Stimulated activated CD8-positive, alpha-beta memory T cell treated with anti-CD3 and anti-CD28 coated beads, Interleukin-2, amount 100 ng/mL, for 1 hour (primary cell): ENCODE measurements around the gene STRA8.
A peak's percentile ranks its signal among the peaks of the same experiment; 100 is the strongest.

Source experiments
- DNase-seq, 2 donors: peaks; one replicate each; pipeline ENCODE4 v3.0.0-alpha.2; 2020; ENCODE audit warnings: low read depth in 2 of 2

STRA8 gene

DNA sequence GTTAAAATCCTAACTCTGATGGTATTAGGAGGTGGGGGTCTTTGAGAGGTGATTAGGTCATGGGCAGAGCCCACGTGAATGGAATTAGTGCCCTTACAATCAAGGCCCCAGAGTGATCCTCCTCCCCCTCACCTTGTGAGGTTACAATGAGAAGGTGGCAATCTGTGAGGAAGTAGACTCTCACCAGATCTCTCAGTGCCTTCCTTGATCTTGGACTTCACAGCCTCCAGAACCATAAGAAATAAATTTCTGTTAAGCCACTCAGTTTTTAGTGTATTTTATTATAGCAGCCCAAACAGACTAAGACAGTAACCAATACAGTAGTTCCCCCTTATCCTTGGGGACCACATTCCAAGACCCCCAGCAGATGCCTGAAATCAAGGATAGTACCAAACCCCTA lies 32.0 kb downstream of the STRA8 start:
- no peak for DNase-seq

- DNase-seq, result no peak
These were observed 36.3 kb downstream of the STRA8 start for GRCh38 chr7:135269921-135270320.

GRCh38 chr7:135270577-135271254 lies 37.1 kb downstream of the STRA8 start:
- DNase-seq, result no peak

DNA sequence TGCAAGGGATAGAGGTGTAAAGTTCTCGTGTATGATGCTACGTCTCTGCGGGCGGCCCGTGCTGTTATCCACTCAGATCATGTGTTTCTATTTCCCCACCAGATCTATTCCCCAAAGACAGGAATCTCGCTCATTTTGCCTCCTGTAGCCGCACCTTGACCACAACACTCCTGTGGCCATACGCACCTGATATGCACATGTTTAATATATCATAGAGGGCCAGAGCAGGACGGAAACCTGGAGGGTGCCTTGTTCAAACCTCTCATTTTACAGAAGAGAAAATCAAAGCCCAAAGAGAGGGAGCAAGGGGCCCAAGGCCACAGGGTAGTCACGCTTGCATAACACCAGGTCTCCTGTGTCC lies 37.6 kb downstream of the STRA8 start:
- no peak for DNase-seq

DNA sequence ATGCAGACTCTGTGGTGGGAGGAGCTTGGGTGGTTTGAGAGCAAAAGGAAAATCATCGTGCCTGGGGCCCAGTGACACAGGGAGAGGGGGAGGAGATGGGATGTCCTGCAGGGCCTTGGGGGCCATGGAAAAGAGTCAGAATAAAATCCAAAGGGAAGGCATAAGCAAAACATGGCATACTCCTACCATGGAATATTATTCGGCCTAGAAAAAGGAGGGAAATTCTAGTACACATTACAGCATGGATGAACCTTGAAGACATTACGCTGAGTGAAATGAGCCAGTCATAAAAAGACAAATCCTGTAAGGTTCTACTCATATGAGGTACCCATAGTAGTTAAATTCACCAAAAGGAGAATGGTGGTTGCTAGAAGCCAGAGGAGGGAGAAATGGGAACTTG lies 38.7 kb downstream of the STRA8 start:
- DNase-seq, result no peak

DNA sequence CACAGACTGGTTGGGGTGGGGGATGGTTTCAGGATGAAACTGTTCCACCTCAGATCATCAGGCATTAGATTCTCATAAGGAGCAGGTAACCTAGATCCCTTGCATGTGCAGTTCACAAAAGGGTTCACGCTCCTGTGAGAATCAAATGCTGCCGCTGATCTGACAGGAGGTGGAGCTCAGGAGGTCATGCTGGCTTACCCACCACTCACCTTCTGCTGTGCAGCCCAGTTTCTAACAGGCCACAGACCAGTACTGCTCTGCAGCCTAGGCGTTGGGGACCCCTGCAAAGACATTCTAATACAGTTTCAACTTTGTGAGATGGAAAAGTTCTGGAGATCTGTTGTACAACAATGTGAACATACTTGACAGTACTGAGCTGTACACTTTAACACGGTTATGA lies 39.9 kb downstream of the STRA8 start:
- DNase-seq, result no peak

DNA sequence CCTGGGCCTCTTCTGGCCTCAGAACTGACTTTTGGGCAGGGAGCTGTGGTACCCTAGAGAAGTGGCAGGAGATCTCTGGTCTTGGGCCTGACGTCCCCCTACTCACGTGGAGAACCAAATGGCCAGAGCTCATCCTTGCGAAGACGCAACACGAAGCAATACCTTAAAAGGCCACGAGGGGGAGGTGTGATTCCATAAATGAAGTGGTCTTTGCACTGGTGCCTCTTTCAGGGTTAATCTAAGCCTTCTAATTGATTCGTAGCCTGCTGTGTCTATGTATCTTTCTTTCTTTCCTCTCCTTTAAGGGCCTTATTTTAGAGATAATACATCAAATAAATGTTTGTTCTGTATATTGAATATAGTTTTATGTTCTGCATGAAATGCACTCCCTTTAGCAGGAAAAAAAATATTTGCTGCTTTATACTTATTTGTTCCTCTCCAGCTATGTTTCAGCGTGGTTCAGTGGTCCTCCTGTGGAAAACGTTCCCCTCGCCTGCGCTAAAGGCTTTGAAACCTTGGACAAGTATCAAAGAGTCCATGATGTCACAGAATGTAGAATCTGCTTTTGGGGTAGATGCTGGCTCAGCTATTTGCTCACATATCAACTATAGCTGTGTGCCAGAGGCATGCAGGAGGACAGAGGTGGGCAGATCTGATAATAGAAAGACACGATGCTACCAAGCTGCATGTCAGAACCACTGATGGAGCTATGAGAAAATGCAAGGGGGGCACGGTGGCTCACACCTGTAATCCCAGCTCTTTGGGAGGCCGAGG lies 41.0 kb downstream of the STRA8 start:
- DNase-seq, result peak; percentile 40 to 43

GRCh38 chr7:135275971-135276580 lies 42.4 kb downstream of the STRA8 start:
- DNase-seq, result no peak

GRCh38 chr7:135277161-135277560 lies 43.5 kb downstream of the STRA8 start:
- no peak for DNase-seq

DNA sequence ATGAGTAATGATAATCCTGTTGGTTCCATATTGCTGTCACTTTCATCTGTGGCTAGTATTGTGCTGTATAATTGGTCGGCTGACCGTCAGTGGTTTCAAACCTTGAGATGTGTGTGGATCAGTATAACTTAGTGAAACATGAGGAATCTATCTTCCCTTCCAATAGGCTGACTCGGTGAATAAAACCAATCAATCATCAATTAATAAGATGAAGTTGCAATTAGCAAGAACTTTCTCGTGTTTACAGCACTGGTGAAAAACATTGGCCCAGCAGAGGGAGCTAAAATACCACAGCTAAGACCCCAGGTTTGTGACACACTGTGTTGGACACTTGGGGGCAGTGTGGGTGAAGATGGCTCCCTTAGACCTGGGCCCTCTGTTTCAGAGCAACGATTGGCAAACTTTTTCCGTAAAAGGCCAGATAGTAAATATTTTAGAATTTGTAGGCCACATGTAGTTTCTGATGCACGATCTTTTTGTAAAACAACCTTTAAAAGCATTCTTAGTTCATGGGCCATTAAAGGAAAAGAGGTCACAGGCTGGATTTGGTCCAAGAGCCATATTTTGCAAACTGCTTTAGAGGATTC lies 47.8 kb downstream of the STRA8 start:
- DNase-seq, result peak; percentile 20 to 62

GRCh38 chr7:135282561-135283254 lies 49.1 kb downstream of the STRA8 start:
- DNase-seq, result no peak

GRCh38 chr7:135283959-135284638 lies 50.5 kb downstream of the STRA8 start:
- no peak for DNase-seq

DNA sequence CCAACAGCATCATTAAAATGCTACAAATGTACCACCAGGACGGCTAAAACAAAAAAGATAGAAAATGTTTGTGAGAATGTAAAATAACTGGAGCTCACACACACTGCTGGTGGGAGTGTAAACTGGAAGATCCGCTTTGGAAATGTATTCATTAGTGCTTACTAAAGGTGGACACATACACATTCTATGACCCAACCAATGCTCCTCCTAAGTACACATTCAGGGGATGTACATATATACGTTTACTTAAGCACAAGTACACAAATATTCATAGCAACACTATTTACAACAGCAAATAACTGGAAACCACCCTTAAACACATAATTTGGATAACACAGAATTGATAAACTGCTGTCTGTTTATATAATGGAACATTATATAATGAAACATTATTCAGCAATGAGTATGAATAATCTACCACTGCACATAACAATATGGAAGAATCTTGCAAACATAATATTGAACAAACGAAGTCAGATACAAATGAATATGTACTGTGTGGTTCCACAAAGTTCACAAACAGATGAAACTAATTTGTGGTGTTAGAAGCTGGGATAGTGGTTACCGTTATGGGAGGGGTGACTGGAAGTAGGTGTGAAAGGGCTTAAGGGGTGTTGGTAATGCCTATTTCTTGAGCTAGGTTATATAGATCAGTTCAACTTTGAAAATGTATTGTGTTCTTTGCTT lies 52.1 kb downstream of the STRA8 start:
- DNase-seq, result no peak

DNA sequence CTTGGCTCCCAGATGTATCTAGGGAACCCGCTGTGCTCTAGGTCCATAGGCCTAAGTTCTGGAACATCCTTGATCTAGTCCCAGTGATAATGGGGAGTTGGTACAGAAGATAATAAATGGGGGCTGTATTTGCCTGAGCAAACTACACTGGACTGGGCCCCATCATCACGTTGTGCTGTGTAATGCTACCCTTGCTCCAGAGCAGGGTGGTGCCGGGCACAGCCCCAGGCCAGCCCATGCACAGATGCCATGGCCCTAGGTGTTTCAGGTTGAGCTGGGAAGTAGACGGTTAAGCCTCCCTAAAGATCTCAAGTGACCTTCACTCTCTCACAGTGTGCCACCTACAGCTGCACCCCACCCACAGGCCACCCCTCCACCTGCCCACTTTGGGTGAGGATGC lies 53.2 kb downstream of the STRA8 start:
- no peak for DNase-seq

DNA sequence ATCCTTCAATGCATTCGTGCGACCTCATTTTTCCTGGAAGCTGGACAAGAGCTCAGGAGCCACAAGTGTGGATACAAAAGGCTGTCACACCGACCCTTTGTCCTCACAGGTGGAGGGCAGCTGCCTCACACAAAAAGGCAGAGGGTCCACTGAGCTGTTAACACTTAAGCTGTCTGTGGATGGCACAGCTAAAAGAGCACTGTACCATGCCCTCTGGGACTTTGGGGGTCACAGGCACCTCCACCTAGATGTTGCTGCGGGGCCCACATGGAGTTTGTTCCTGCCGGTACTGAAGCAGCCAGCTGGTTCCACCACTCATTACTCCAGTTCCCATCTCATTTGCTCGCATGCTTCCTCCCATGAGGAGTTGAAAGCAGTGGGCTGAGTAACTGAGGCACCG lies 57.0 kb downstream of the STRA8 start:
- DNase-seq, result no peak

DNA sequence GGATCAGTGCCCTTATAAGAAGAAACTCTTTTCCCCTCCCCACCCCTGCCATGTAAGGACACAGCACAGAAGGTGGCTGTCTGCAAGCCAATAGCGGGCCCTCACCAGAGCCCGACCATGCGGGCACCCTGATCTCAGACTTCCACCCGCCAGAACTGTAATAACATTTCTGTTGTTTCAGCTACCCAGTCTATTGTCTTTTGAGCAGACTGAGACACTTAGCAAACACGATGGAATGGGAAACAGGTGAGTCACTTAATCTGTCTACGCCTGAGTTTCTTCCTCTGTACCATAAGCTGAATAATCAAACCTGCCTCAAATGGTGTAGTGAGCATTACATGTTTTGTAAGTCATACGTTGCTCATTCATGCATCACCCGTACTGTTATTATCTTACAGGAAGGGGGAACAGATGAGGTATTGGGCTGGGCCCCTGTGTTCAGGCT lies 58.2 kb downstream of the STRA8 start:
- no peak for DNase-seq

- no peak for DNase-seq
These were observed 65.6 kb downstream of the STRA8 start for GRCh38 chr7:135299235-135299634.

GRCh38 chr7:135300913-135301765 lies 67.5 kb downstream of the STRA8 start:
- no peak for DNase-seq
